C4-2B (cell line): ENCODE data around the gene LPAR2.
"Not testable (repeated sequence)": the region's sequence is repeated elsewhere in the genome, so short reads cannot be mapped to it uniquely, and the experiment has no call there.

Experiments used
- H3K27ac ChIP-seq: fragments of 450-650 bp; 2 replicates; pipeline ENCODE4 v1.5.1; 2017
- CTCF ChIP-seq: fragments of 450-650 bp; conservative IDR thresholded peaks from 2 replicates; pipeline ENCODE4 v1.5.1; 2017; ENCODE audit warnings: mild to moderate bottlenecking
- ZFX ChIP-seq: fragments of 450-650 bp; IDR thresholded peaks from 2 replicates; pipeline ENCODE4 v1.6.1; 2017

Gene LPAR2

GRCh38 chr19:19627621-19628500 is at the start of gene LPAR2:
Gene LPAR2, minus strand, starts transcription at chr19:19628220. Its CDS starts 945 bp downstream, at chr19:19627275.
- peak; percentile 71; the same call in 1 of the 2 replicates for TF ChIP-seq ZFX
- no peak for TF ChIP-seq CTCF
- H3K27ac ChIP-seq: peak within 1 kb of the TSS; percentile 74

GRCh38 chr19:19677579-19677978 is 49.6 kb upstream of the LPAR2 start:
- no peak overlapping the region for H3K27ac ChIP-seq
- TF ChIP-seq CTCF (no peak), ZFX (no peak)

GRCh38 chr19:19674315-19674714 is 46.3 kb upstream of the LPAR2 start:
- no peak overlapping the region for H3K27ac ChIP-seq
- TF ChIP-seq CTCF: no peak
- no peak for TF ChIP-seq ZFX

GRCh38 chr19:19672816-19673215 is 44.8 kb upstream of the LPAR2 start:
- no peak overlapping the region for H3K27ac ChIP-seq
- no peak for TF ChIP-seq ZFX
- TF ChIP-seq CTCF: no peak

GRCh38 chr19:19670070-19670551 is 42.1 kb upstream of the LPAR2 start:
- no peak overlapping the region for H3K27ac ChIP-seq
- TF ChIP-seq ZFX (no peak), CTCF (no peak)

- no peak for TF ChIP-seq CTCF
- TF ChIP-seq ZFX: no peak
- H3K27ac ChIP-seq: peak within 1 kb of the TSS; percentile 80
These were observed 40.4 kb upstream of the LPAR2 start, which contains the start of gene ZNF101 for GRCh38 chr19:19668230-19669012. Gene ZNF101, plus strand, starts transcription at chr19:19668839. Its CDS starts 125 bp downstream, at chr19:19668964.

GRCh38 chr19:19665420-19665948 is 37.5 kb upstream of the LPAR2 start:
- not testable (repeated sequence) for H3K27ac ChIP-seq
